K562 (cell line): ENCODE data around the gene EHBP1L1. TPM values are rescaled to one million over a fixed set of nuclear protein-coding genes. Genes with fewer than 3 reads are reported as not detected.

Source experiments
- CBX3 ChIP-seq, 2 experiments: IDR thresholded peaks; 1 replicate in 1 of 2; 2 replicates in 1 of 2; pipeline ENCODE4 v1.6.1; 2012; ENCODE audit warnings: inconsistent platforms in 2 of 2, low read length in 2 of 2, borderline replicate concordance in 1 of 2, control low read depth in 1 of 2
- HMG20B ChIP-seq: fragments of 250-450 bp; sonication (Bioruptor Pico); IDR thresholded peaks from 2 replicates; pipeline ENCODE4 v1.5.0; 2021; ENCODE audit warnings: mild to moderate bottlenecking
- IFI16 ChIP-seq: fragments of 250-450 bp; sonication (Bioruptor Pico); IDR thresholded peaks from 2 replicates; pipeline ENCODE4 v2.1.2; 2022; ENCODE audit warnings: mild to moderate bottlenecking, inconsistent platforms
- POLR2AphosphoS2 ChIP-seq: IDR thresholded peaks from 2 replicates; pipeline ENCODE4 v1.6.1; 2012; ENCODE audit warnings: low read length, improper control_type of control experiment
- SRSF3 ChIP-seq: fragments of 200-400 bp; formaldehyde crosslinking; IDR thresholded peaks from 2 replicates; pipeline ENCODE4 v1.6.1; 2016; ENCODE audit warnings: mild to moderate bottlenecking, low read length, moderate library complexity; ENCODE audit not compliant: insufficient read depth
- ZNF57 ChIP-seq: fragments of 450-650 bp; formaldehyde crosslinking; IDR thresholded peaks from 2 replicates; pipeline ENCODE4 v1.4.0; 2020; ENCODE audit warnings: mild to moderate bottlenecking, moderate library complexity
- polyA plus RNA-seq, 8 experiments: library from polyadenylated mRNA; depleted of rRNA in 4 of 8; stranded (reverse) in 5 of 8; unstranded in 3 of 8; fragments of >200 nt; fragmentation: Nextera tagmentation in 2 of 8; fragmentation: Illumina TruSeq in 1 of 8; extraction: Ambion mirVana in 2 of 8; extraction: Trizol in 1 of 8; gene quantifications; 2 replicates each; pipeline versions ENCODE4 v1.2.1 to v1.2.3, GENCODE V29; 2011 to 2014; ENCODE audit warnings: inconsistent platforms in 1 of 8, missing spikeins in 1 of 8
- total RNA-seq, 7 experiments: library from RNA; depleted of rRNA in 6 of 7; stranded (reverse); fragments of >200 nt in 6 of 7; fragmentation: Illumina TruSeq in 2 of 7; extraction: Trizol in 2 of 7; gene quantifications; 2 replicates each; pipeline versions ENCODE4 v1.2.1 to v1.2.3, GENCODE V29; 2011 to 2021; ENCODE audit warnings: low replicate concordance in 1 of 7
- TF ChIP-seq, protein P1 (sequence below): fragments of 450-650 bp; IDR thresholded peaks from 2 replicates; pipeline ENCODE4 v1.6.1; 2017; ENCODE audit warnings: antibody characterized with exemption
- TF ChIP-seq, protein P2 (sequence below): fragments of 450-650 bp; formaldehyde crosslinking; IDR thresholded peaks from 2 replicates; pipeline ENCODE4 v1.4.0; 2020; ENCODE audit warnings: mild to moderate bottlenecking, moderate library complexity
- TF ChIP-seq, protein P3 (sequence below): fragments of 450-650 bp; IDR thresholded peaks from 2 replicates; pipeline ENCODE4 v1.6.1; 2016; ENCODE audit warnings: low read depth
- TF ChIP-seq, protein P4 (sequence below), 2 experiments: fragments of 200-800 bp in 1 of 2; sonication (Bioruptor generic) in 1 of 2; sonication (generic) in 1 of 2; formaldehyde crosslinking in 1 of 2; IDR thresholded peaks in 1 of 2; conservative IDR thresholded peaks in 1 of 2; 2 replicates each; pipeline versions ENCODE4 v1.5.0 to v1.6.1; 2016 to 2020; ENCODE audit warnings: missing compliant biosample characterization in 1 of 2, missing genetic modification characterization in 1 of 2, missing genetic modification reagents in 1 of 2
- TF ChIP-seq, protein P5 (sequence below): fragments of 450-650 bp; IDR thresholded peaks from 2 replicates; pipeline ENCODE4 v1.6.1; 2017; ENCODE audit warnings: mild to moderate bottlenecking, moderate library complexity

Gene EHBP1L1
- total and polyA plus RNA-seq, 9 of the 15 experiments (the other 6 are each of a cell fraction or from before 2014, with no cell fraction given) = 0.03 to 87.1 (median 26.3) TPM

DNA sequence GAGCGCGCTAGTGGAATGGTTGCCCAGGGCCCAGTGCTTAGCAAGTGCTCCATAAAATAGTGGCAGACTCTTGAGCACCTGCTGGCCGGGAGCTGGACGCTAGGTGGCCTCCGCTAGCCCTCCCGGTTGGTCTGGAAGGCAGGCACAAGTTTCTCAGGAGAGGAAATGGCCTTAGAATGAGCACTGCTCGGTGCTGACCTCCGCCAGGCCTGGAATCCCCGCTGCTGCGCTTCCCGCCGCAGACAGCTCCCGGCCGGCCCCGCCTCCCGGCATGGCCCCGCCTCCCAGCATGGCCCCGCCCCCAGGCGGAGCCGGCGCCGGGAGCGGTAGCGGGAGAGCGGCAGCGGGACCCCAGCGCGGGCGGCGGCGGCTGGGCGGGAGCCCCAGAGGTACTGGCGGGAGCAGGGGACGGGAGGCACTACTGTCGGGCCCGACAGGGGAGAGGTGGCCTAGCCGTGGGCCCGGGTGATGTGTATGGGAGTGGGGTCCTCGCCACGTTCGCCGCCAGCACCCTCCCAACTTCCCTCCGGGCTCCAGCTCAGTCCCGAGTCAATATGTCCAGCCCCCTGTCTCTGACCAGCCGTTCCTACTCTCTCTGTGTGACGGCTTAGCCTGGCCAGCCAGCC is 62.1 kb downstream of the EHBP1L1 start, which contains the start of gene SIPA1 (continued):
- TF ChIP-seq, protein P1, sequence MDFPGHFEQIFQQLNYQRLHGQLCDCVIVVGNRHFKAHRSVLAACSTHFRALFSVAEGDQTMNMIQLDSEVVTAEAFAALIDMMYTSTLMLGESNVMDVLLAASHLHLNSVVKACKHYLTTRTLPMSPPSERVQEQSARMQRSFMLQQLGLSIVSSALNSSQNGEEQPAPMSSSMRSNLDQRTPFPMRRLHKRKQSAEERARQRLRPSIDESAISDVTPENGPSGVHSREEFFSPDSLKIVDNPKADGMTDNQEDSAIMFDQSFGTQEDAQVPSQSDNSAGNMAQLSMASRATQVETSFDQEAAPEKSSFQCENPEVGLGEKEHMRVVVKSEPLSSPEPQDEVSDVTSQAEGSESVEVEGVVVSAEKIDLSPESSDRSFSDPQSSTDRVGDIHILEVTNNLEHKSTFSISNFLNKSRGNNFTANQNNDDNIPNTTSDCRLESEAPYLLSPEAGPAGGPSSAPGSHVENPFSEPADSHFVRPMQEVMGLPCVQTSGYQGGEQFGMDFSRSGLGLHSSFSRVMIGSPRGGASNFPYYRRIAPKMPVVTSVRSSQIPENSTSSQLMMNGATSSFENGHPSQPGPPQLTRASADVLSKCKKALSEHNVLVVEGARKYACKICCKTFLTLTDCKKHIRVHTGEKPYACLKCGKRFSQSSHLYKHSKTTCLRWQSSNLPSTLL = no peak
- TF ChIP-seq, protein P2, sequence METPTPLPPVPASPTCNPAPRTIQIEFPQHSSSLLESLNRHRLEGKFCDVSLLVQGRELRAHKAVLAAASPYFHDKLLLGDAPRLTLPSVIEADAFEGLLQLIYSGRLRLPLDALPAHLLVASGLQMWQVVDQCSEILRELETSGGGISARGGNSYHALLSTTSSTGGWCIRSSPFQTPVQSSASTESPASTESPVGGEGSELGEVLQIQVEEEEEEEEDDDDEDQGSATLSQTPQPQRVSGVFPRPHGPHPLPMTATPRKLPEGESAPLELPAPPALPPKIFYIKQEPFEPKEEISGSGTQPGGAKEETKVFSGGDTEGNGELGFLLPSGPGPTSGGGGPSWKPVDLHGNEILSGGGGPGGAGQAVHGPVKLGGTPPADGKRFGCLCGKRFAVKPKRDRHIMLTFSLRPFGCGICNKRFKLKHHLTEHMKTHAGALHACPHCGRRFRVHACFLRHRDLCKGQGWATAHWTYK (CRISPR knock-in tag) = peak; percentile 68; the same call in 1 of the 2 replicates
- TF ChIP-seq IFI16 (CRISPR knock-in tag) (no peak), HMG20B (CRISPR knock-in tag) (0 out of 2 replicates have a peak, but pooled peaks have one; percentile 68), POLR2AphosphoS2 (peak; percentile 63; the same call in 1 of the 2 replicates), SRSF3 (no peak), ZNF57 (no peak), CBX3 (IDR thresholded peaks at IDR 0.05; ENCODE audit: borderline replicate concordance in 1 of 2, low read length in 2 of 2) (peak in 1 of 2 experiments; percentile 24; a peak in 1 of 3 replicates)
- TF ChIP-seq, protein P3, sequence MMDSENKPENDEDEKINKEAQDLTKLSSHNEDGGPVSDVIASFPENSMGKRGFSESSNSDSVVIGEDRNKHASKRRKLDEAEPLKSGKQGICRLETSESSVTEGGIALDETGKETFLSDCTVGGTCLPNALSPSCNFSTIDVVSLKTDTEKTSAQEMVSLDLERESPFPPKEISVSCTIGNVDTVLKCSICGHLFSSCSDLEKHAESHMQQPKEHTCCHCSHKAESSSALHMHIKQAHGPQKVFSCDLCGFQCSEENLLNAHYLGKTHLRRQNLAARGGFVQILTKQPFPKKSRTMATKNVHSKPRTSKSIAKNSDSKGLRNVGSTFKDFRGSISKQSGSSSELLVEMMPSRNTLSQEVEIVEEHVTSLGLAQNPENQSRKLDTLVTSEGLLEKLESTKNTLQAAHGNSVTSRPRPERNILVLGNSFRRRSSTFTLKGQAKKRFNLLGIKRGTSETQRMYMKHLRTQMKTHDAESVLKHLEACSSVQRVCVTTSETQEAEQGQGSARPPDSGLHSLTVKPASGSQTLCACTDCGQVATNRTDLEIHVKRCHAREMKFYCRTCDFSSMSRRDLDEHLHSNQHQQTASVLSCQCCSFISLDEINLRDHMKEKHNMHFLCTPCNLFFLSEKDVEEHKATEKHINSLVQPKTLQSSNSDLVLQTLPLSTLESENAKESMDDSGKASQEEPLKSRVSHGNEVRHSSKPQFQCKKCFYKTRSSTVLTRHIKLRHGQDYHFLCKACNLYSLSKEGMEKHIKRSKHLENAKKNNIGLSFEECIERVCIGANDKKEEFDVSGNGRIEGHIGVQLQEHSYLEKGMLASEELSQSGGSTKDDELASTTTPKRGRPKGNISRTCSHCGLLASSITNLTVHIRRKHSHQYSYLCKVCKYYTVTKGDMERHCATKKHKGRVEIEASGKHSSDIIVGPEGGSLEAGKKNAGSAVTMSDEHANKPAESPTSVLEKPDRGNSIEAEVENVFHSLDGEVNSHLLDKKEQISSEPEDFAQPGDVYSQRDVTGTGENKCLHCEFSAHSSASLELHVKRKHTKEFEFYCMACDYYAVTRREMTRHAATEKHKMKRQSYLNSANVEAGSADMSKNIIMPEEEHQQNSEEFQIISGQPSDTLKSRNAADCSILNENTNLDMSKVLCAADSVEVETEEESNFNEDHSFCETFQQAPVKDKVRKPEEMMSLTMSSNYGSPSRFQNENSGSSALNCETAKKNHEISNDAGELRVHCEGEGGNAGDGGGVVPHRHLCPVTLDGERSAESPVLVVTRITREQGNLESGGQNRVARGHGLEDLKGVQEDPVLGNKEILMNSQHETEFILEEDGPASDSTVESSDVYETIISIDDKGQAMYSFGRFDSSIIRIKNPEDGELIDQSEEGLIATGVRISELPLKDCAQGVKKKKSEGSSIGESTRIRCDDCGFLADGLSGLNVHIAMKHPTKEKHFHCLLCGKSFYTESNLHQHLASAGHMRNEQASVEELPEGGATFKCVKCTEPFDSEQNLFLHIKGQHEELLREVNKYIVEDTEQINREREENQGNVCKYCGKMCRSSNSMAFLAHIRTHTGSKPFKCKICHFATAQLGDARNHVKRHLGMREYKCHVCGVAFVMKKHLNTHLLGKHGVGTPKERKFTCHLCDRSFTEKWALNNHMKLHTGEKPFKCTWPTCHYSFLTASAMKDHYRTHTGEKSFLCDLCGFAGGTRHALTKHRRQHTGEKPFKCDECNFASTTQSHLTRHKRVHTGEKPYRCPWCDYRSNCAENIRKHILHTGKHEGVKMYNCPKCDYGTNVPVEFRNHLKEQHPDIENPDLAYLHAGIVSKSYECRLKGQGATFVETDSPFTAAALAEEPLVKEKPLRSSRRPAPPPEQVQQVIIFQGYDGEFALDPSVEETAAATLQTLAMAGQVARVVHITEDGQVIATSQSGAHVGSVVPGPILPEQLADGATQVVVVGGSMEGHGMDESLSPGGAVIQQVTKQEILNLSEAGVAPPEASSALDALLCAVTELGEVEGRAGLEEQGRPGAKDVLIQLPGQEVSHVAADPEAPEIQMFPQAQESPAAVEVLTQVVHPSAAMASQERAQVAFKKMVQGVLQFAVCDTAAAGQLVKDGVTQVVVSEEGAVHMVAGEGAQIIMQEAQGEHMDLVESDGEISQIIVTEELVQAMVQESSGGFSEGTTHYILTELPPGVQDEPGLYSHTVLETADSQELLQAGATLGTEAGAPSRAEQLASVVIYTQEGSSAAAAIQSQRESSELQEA = no peak
- TF ChIP-seq, protein P4, sequence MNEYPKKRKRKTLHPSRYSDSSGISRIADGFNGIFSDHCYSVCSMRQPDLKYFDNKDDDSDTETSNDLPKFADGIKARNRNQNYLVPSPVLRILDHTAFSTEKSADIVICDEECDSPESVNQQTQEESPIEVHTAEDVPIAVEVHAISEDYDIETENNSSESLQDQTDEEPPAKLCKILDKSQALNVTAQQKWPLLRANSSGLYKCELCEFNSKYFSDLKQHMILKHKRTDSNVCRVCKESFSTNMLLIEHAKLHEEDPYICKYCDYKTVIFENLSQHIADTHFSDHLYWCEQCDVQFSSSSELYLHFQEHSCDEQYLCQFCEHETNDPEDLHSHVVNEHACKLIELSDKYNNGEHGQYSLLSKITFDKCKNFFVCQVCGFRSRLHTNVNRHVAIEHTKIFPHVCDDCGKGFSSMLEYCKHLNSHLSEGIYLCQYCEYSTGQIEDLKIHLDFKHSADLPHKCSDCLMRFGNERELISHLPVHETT (CRISPR knock-in tag; conservative IDR thresholded peaks at IDR 0.05 in 1 of 2, IDR thresholded peaks at IDR 0.05 in 1 of 2) = peak in 1 of 2 experiments; percentile 80; a peak in 2 of 4 replicates
- TF ChIP-seq, protein P5, sequence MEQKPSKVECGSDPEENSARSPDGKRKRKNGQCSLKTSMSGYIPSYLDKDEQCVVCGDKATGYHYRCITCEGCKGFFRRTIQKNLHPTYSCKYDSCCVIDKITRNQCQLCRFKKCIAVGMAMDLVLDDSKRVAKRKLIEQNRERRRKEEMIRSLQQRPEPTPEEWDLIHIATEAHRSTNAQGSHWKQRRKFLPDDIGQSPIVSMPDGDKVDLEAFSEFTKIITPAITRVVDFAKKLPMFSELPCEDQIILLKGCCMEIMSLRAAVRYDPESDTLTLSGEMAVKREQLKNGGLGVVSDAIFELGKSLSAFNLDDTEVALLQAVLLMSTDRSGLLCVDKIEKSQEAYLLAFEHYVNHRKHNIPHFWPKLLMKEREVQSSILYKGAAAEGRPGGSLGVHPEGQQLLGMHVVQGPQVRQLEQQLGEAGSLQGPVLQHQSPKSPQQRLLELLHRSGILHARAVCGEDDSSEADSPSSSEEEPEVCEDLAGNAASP = no peak
